ENCODE measurements around the gene ARID1B. TPM values are rescaled to one million over a fixed set of nuclear protein-coding genes. Genes with fewer than 3 reads are reported as not detected.

Gene ARID1B
- total and polyA plus RNA-seq, 4 donors: 7.0 to 49.0 (median 24.2) TPM

DNA sequence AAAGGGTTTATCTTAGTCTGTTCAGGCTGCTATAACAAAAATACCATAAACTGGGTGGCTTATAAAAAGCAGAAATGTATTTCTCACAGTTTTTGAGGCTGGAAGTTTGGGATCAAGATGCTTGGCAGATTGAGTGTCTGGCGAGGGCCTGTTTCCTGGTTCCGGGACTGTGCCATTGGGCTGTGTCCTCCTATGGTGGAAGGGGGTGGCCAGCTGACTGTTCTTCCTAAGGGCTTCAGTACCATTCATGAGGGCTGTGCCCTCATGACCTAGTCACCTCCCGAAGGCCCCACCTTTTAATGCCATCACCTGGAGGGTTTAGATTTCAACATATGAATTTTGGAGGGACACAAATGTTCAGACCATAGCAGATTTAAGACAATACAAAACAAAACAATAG lies 91.2 kb downstream of the ARID1B start:
- H3K9me3 ChIP-seq (ENCODE audit: control insufficient read depth in 4 of 4, low read length in 3 of 4): no peaks in the 10 kb centered on the region
- H3K9ac ChIP-seq (ENCODE audit: low read depth in 1 of 2, low read length in 2 of 2): no peak overlapping the region
- H3K4me3 ChIP-seq (ENCODE audit: low read depth in 1 of 3, low read length in 3 of 3): no peak overlapping the region
- TF ChIP-seq HNF4G (IDR thresholded peaks at IDR 0.05) (no peak), JUND (IDR thresholded peaks at IDR 0.05) (no peak), GABPA (IDR thresholded peaks at IDR 0.05 in 1 of 2, conservative IDR thresholded peaks at IDR 0.05 in 1 of 2) (no peak), HNF4A (conservative IDR thresholded peaks at IDR 0.05) (no peak), FOXA2 (IDR thresholded peaks at IDR 0.05) (no peak), YY1 (IDR thresholded peaks at IDR 0.05) (no peak), NR2F2 (IDR thresholded peaks at IDR 0.05) (no peak)
- TF ChIP-seq, protein P1, sequence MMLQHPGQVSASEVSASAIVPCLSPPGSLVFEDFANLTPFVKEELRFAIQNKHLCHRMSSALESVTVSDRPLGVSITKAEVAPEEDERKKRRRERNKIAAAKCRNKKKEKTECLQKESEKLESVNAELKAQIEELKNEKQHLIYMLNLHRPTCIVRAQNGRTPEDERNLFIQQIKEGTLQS (IDR thresholded peaks at IDR 0.05): no peak
- TF ChIP-seq, protein P2, sequence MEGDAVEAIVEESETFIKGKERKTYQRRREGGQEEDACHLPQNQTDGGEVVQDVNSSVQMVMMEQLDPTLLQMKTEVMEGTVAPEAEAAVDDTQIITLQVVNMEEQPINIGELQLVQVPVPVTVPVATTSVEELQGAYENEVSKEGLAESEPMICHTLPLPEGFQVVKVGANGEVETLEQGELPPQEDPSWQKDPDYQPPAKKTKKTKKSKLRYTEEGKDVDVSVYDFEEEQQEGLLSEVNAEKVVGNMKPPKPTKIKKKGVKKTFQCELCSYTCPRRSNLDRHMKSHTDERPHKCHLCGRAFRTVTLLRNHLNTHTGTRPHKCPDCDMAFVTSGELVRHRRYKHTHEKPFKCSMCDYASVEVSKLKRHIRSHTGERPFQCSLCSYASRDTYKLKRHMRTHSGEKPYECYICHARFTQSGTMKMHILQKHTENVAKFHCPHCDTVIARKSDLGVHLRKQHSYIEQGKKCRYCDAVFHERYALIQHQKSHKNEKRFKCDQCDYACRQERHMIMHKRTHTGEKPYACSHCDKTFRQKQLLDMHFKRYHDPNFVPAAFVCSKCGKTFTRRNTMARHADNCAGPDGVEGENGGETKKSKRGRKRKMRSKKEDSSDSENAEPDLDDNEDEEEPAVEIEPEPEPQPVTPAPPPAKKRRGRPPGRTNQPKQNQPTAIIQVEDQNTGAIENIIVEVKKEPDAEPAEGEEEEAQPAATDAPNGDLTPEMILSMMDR (IDR thresholded peaks at IDR 0.05; ENCODE audit: low read depth, low read length, missing input control): no peak
- H3K27me3 ChIP-seq (ENCODE audit: control insufficient read depth in 4 of 4, insufficient read depth in 4 of 4, low read length in 3 of 4): no peaks in the 10 kb centered on the region
- no peaks in the 10 kb centered on the region for H3K36me3 ChIP-seq (ENCODE audit: control insufficient read depth in 4 of 4, insufficient read depth in 3 of 4, low read depth in 1 of 4, low read length in 3 of 4)
- no peak for DNase-seq (ENCODE audit: low spot score)
- H3K4me1 ChIP-seq (ENCODE audit: control insufficient read depth in 4 of 4, insufficient read depth in 4 of 4, low read length in 3 of 4): peaks cover 0 to 5% (median 1%) of the 10 kb centered on the region in 4 donors
- 96% methylated on average over 3 of the region's 3 CpGs for WGBS
- H3K27ac ChIP-seq (ENCODE audit: low read depth in 1 of 2, low read length in 2 of 2): no peak overlapping the region

DNA sequence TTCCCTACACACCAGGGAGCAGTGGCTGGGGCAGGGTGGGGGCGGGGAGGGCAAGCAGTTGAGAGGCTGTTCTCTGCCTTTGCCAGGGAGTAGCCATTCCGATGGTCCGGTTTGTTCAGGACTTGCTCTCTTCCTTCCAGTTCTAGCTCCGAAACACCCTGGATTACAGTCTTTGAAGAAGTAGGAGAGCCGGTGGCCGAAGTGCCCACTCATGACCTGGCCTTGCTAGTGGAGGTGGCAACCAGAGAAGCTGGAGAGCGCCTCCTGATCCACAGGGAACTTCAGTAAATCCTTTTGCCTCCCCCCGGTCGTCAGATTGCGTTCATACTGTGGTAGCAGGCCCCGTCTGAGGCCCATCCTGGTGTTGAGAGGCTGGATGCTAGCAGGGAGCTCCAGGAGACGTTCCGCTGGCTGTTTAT lies 92.8 kb downstream of the ARID1B start:
- no peaks in the 10 kb centered on the region for H3K36me3 ChIP-seq (ENCODE audit: control insufficient read depth in 4 of 4, insufficient read depth in 3 of 4, low read depth in 1 of 4, low read length in 3 of 4)
- H3K27me3 ChIP-seq (ENCODE audit: control insufficient read depth in 4 of 4, insufficient read depth in 4 of 4, low read length in 3 of 4): no peaks in the 10 kb centered on the region
- H3K27ac ChIP-seq (ENCODE audit: low read depth in 1 of 2, low read length in 2 of 2): no peak overlapping the region
- 92% methylated on average over 13 of the region's 13 CpGs for WGBS
- no peaks in the 10 kb centered on the region for H3K9me3 ChIP-seq (ENCODE audit: control insufficient read depth in 4 of 4, low read length in 3 of 4)
- DNase-seq (ENCODE audit: low spot score): no peak
- TF ChIP-seq HNF4A (conservative IDR thresholded peaks at IDR 0.05) (no peak), FOXA1 (IDR thresholded peaks at IDR 0.05) (no peak), FOXA2 (IDR thresholded peaks at IDR 0.05) (no peak), RAD21 (IDR thresholded peaks at IDR 0.05) (no peak), RXRA (IDR thresholded peaks at IDR 0.05) (no peak), JUND (IDR thresholded peaks at IDR 0.05) (no peak), YY1 (IDR thresholded peaks at IDR 0.05) (no peak), GABPA (IDR thresholded peaks at IDR 0.05 in 1 of 2, conservative IDR thresholded peaks at IDR 0.05 in 1 of 2) (no peak), TAF1 (conservative IDR thresholded peaks at IDR 0.05) (no peak), HNF4G (IDR thresholded peaks at IDR 0.05) (no peak), SP1 (IDR thresholded peaks at IDR 0.05) (no peak), NR2F2 (IDR thresholded peaks at IDR 0.05) (no peak), EGR1 (IDR thresholded peaks at IDR 0.05; ENCODE audit: low read depth in 2 of 2) (no peak)
- TF ChIP-seq, protein P1 (IDR thresholded peaks at IDR 0.05): no peak
- TF ChIP-seq, protein P2 (IDR thresholded peaks at IDR 0.05; ENCODE audit: low read depth, low read length, missing input control): no peak
- TF ChIP-seq, protein P3, sequence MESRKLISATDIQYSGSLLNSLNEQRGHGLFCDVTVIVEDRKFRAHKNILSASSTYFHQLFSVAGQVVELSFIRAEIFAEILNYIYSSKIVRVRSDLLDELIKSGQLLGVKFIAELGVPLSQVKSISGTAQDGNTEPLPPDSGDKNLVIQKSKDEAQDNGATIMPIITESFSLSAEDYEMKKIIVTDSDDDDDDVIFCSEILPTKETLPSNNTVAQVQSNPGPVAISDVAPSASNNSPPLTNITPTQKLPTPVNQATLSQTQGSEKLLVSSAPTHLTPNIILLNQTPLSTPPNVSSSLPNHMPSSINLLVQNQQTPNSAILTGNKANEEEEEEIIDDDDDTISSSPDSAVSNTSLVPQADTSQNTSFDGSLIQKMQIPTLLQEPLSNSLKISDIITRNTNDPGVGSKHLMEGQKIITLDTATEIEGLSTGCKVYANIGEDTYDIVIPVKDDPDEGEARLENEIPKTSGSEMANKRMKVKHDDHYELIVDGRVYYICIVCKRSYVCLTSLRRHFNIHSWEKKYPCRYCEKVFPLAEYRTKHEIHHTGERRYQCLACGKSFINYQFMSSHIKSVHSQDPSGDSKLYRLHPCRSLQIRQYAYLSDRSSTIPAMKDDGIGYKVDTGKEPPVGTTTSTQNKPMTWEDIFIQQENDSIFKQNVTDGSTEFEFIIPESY (IDR thresholded peaks at IDR 0.05): no peak
- TF ChIP-seq, protein P4, sequence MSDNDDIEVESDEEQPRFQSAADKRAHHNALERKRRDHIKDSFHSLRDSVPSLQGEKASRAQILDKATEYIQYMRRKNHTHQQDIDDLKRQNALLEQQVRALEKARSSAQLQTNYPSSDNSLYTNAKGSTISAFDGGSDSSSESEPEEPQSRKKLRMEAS (IDR thresholded peaks at IDR 0.05): no peak
- TF ChIP-seq, protein P5, sequence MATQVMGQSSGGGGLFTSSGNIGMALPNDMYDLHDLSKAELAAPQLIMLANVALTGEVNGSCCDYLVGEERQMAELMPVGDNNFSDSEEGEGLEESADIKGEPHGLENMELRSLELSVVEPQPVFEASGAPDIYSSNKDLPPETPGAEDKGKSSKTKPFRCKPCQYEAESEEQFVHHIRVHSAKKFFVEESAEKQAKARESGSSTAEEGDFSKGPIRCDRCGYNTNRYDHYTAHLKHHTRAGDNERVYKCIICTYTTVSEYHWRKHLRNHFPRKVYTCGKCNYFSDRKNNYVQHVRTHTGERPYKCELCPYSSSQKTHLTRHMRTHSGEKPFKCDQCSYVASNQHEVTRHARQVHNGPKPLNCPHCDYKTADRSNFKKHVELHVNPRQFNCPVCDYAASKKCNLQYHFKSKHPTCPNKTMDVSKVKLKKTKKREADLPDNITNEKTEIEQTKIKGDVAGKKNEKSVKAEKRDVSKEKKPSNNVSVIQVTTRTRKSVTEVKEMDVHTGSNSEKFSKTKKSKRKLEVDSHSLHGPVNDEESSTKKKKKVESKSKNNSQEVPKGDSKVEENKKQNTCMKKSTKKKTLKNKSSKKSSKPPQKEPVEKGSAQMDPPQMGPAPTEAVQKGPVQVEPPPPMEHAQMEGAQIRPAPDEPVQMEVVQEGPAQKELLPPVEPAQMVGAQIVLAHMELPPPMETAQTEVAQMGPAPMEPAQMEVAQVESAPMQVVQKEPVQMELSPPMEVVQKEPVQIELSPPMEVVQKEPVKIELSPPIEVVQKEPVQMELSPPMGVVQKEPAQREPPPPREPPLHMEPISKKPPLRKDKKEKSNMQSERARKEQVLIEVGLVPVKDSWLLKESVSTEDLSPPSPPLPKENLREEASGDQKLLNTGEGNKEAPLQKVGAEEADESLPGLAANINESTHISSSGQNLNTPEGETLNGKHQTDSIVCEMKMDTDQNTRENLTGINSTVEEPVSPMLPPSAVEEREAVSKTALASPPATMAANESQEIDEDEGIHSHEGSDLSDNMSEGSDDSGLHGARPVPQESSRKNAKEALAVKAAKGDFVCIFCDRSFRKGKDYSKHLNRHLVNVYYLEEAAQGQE (IDR thresholded peaks at IDR 0.05): no peak
- H3K9ac ChIP-seq (ENCODE audit: low read depth in 1 of 2, low read length in 2 of 2): no peak overlapping the region
- H3K4me3 ChIP-seq (ENCODE audit: low read depth in 1 of 3, low read length in 3 of 3): no peak overlapping the region
- H3K4me1 ChIP-seq (ENCODE audit: control insufficient read depth in 4 of 4, insufficient read depth in 4 of 4, low read length in 3 of 4): peaks cover 0 to 5% (median 1%) of the 10 kb centered on the region in 4 donors

Measured in liver (tissue), 9 donors.